ENCODE results near the gene DNMT1.
A peak's percentile ranks its signal among the peaks of the same experiment; 100 is the strongest.

Gene DNMT1

GRCh38 chr19:10231612-10232228 is 37.0 kb upstream of the DNMT1 start:
- TF ChIP-seq CTCF (IDR thresholded peaks at IDR 0.05) (no peak), ZFX (IDR thresholded peaks at IDR 0.05; ENCODE audit: borderline replicate concordance) (no peak)
- no peak overlapping the region for H3K27ac ChIP-seq

GRCh38 chr19:10230861-10231611 is 36.3 kb upstream of the DNMT1 start, which contains the start of gene S1PR2:
TSS of gene S1PR2 (minus strand) at chr19:10231331. CDS start at chr19:10224905, 6,426 bp downstream.
- H3K27ac ChIP-seq: no peak within 1 kb of the TSS
- no peak for TF ChIP-seq ZFX (IDR thresholded peaks at IDR 0.05; ENCODE audit: borderline replicate concordance)
- TF ChIP-seq CTCF (IDR thresholded peaks at IDR 0.05): 0 out of 2 replicates have a peak, but pooled peaks have one; percentile 5

GRCh38 chr19:10230173-10230860 is 35.6 kb upstream of the DNMT1 start:
- no peak overlapping the region for H3K27ac ChIP-seq
- TF ChIP-seq CTCF (IDR thresholded peaks at IDR 0.05): no peak
- TF ChIP-seq ZFX (IDR thresholded peaks at IDR 0.05; ENCODE audit: borderline replicate concordance): no peak

- TF ChIP-seq CTCF (IDR thresholded peaks at IDR 0.05) (peak; percentile 33; the same call in 1 of the 2 replicates), ZFX (IDR thresholded peaks at IDR 0.05; ENCODE audit: borderline replicate concordance) (no peak)
- H3K27ac ChIP-seq: no peak overlapping the region
Observed at GRCh38 chr19:10228920-10229319, 34.2 kb upstream of the DNMT1 start.

- H3K27ac ChIP-seq: no peak overlapping the region
- TF ChIP-seq ZFX (IDR thresholded peaks at IDR 0.05; ENCODE audit: borderline replicate concordance) (no peak), CTCF (IDR thresholded peaks at IDR 0.05) (no peak)
Observed at GRCh38 chr19:10228393-10228792, 33.6 kb upstream of the DNMT1 start.

- no peak overlapping the region for H3K27ac ChIP-seq
- peak; percentile 34 for TF ChIP-seq CTCF (IDR thresholded peaks at IDR 0.05)
- no peak for TF ChIP-seq ZFX (IDR thresholded peaks at IDR 0.05; ENCODE audit: borderline replicate concordance)
Observed at GRCh38 chr19:10227026-10227971, 32.5 kb upstream of the DNMT1 start.
